Fibroblast of mammary gland (primary cell): Measurements from ENCODE around the gene TPBG.

Experiments
- DNase-seq: peaks from one replicate; pipeline ENCODE4 v3.0.0-alpha.2; 2010; ENCODE audit warnings: low read depth
- H3K4me3 ChIP-seq: 2 replicates; pipeline ENCODE4 v1.5.1; 2011; ENCODE audit warnings: low read depth, mild to moderate bottlenecking, low read length, moderate library complexity; ENCODE audit not compliant: control insufficient read depth
- CTCF ChIP-seq: conservative IDR thresholded peaks from 2 replicates; pipeline ENCODE4 v1.5.1; 2011; ENCODE audit warnings: low read depth, low read length, inconsistent platforms; ENCODE audit not compliant: control insufficient read depth, insufficient read depth

Gene TPBG

GRCh38 chr6:82337688-82338257, 25.8 kb upstream of the TPBG start:
- no peak for TF ChIP-seq CTCF
- DNase-seq: no peak
- no peak overlapping the region for H3K4me3 ChIP-seq

GRCh38 chr6:82348130-82348529, 15.5 kb upstream of the TPBG start:
- DNase-seq: no peak
- TF ChIP-seq CTCF: no peak
- H3K4me3 ChIP-seq: no peak overlapping the region

GRCh38 chr6:82353848-82354247, 9.8 kb upstream of the TPBG start:
- no peak for DNase-seq
- H3K4me3 ChIP-seq: no peak overlapping the region
- TF ChIP-seq CTCF: no peak

GRCh38 chr6:82360552-82360951, 3.1 kb upstream of the TPBG start:
- no peak for DNase-seq
- no peak for TF ChIP-seq CTCF
- no peak overlapping the region for H3K4me3 ChIP-seq

- no peak for DNase-seq
- no peak for TF ChIP-seq CTCF
- no peak overlapping the region for H3K4me3 ChIP-seq
These were observed 2.0 kb upstream of the TPBG start for GRCh38 chr6:82361631-82362030.

GRCh38 chr6:82362144-82362543, 1.5 kb upstream of the TPBG start:
- TF ChIP-seq CTCF: no peak
- H3K4me3 ChIP-seq: peak overlapping the region; percentile 79
- peak; percentile 33 for DNase-seq
